HG02943 (cell line): ENCODE measurements around the gene ANKRD37.

Experiments used
- ATAC-seq: cut with Tn5 transposase; IDR thresholded peaks from one replicate; pipeline ENCODE4 v1.9.1; 2021; ENCODE audit warnings: mild to moderate bottlenecking, low read depth, moderate library complexity; ENCODE audit not compliant: unreplicated experiment

Gene ANKRD37

DNA sequence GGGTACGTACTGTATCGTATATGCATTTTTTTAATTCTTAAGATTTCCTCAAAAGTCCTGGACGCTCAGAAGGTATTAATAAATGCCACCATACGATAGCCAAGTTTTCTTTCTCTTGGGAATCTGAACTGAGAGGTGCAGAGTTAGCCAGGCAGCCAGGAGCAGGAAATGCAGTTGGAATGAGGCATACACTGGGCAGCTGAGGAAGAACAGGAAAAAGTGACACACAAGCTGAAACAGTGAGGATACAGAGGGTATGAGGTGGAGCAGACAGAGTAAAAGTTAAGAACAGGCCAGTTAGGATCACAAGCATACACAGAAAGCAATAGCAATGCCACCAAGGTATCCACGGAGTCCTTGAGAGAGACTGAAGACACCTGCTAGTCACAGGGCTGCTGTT, 15.8 kb downstream of the ANKRD37 start:
- no peak for ATAC-seq

DNA sequence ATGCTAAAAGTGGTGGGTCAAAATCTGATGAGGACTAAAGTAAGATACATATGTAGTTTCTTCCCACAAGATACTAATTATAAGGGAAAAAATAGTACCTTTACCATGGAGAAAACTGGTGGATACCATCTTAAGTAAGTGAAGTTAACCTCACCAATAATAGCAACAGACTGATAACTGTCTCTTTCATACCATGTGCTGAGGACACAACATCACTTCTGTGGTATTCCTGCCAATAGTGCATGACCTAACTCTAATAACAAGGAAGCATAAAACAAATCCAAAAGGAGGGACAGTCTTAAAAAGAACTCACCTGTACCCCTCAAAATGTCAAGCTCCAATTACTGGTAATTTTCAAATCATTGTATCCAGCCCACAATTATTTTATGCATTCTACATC, 20.3 kb downstream of the ANKRD37 start:
- no peak for ATAC-seq

DNA sequence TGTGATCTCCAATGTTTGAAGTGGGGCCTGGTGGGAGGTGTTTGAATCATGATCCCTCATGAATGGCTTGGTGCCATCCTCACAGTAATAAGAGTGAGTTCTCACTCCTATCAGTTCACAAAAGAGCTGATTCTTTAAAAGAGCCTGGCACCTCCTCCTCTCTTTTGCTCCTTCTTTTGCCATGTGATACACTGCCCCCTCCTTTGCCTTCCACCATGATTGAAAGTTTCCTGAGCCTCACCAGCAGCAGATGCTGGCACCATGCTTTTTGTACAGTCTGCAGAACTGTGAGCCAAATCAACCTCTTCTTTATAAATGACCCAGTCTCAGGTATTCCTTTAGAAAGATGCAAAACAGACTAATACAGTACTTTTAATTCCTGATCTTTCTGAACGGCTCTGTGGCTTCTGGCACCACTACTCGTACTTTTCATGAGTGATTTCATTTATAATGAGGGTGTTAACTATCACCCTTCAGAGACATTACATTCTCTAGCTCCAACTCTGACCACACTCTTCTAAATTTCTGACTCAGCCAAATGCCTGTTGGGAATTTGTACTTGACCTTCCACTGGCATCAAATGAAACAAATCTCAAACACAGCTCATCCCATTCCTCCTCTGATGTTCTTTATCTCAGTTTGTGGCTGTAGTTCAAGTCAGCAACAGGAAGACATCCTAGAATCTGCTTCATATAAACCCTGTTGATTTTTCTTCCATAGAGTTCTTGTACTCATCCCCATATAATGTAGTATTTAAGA, 24.9 kb downstream of the ANKRD37 start:
- ATAC-seq = no peak

DNA sequence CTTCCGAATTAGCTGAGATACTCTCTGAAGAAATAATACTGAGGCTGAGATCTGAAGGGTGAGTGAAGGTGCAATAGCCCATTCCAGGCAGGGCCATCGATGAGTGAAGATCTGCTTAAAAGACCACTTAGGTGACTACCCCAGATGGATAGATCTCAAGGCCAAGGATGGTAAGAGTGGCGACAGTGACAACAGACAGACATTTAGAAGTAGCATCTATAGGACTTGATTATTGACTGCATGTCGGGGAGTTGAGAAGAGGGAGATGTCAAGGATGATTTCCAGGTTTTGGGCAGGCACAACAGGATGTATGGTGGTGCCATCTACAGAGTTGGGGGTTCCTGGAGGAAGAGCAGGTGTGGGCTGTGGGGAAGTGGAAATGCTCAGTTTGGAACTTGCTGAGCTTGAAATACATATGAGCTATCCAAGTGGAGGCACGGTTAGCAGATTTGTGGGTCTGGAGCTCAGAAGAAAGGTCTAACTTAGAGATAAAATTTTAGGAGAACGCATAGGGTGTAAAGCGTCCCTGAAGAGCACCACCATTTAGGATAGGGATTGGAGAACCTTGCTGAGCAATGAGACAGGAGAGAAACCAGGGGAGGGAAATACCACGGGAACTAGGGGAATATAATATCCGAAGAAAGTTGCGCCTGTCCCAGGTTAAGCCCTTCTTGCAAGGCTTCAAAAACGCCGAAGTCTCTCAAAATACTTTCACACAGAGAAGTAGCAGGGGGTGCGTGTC, 28.4 kb downstream of the ANKRD37 start:
- ATAC-seq = peak; percentile 18

DNA sequence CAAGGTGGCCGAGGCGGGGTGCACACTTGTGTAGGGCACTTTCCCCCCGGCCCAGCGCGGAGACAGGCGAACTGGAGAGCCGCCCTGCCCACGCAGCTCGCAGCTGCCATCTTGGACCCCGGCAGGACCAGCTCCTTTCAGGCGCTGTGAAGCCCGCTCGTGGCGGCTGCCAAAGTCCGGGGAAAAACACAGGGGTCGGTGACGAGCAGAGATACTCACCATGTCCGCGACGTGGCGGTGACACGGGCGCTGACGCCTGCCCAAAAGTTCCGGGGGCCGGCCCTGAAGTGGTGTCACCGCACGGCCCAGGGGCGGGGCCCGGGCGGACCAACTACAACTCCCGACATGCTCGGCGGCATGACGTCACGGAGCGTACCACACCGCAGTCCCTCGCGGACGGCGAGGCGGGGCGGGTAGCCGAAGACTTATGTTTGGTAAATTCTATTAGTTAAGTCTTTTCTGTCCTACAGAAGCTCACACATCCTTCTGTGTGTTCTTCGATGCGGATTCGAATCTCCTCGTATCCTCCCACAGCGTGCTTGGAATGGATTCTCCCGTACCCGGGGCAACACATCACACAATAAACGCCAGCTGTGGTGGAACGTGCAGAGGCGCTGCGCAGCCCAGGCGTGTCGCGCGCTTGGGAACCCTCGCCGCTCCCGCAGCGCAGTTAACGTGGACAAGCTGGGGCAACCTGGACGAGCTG, 29.2 kb downstream of the ANKRD37 start, which contains the start of gene UFSP2:
TSS of gene UFSP2 (minus strand) at position 318 of the 706 bp plus-strand sequence. CDS start at position 222, 96 bp downstream.
- ATAC-seq = peak; percentile 93

DNA sequence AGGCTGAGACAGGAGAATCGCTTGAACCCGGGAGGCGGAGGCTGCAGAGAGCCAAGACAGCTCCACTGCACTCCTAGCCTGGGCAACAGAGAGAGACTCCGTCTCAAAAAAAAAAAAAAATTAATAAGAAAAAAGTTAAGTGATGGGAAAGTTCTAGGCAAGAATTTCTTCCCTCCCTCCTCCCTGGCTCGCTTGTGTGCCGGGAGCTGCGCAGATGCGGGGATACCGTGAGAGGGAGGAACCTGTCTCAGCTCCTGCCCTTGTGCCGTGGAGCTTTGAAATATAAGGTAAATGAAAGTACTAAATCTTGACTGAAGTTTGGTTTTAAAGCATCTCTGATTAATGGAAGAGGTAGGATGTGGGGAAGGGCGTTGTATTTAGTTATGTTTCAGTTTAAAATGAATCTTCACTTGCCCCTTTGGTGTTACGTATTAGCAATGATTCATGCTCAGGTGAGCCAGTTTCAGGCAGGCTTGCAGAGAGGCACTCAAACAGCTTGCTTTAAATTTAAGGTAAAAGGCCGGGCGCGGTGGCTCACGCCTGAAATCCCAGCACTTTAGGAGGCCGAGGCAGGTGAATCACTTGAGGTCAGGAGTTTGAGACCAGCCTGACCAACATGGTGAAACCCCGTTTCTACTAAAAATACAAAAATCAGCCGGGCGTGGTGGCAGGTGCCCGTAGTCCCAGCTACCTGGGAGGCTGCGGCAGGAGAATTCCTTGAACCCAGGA, 30.5 kb downstream of the ANKRD37 start:
- ATAC-seq = no peak

DNA sequence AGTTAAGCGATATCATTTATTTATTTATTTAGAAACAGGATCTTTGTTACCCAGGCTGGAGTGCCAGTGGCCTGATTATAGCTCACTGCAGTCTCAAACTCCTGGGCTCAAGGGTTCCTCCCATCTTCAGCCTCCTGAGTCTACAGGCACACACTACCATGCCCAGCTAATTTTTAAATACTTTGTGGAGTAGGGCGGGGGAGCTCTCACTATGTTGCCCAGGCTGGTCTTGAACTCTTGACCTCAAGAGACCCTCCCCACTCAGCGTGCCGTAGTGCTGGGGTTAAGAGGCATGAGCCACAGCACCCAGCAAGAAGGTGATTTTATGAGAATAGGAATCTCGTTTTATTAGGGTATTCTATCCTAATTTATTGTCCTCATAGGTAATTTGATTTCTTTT, 33.0 kb downstream of the ANKRD37 start:
- ATAC-seq = no peak

DNA sequence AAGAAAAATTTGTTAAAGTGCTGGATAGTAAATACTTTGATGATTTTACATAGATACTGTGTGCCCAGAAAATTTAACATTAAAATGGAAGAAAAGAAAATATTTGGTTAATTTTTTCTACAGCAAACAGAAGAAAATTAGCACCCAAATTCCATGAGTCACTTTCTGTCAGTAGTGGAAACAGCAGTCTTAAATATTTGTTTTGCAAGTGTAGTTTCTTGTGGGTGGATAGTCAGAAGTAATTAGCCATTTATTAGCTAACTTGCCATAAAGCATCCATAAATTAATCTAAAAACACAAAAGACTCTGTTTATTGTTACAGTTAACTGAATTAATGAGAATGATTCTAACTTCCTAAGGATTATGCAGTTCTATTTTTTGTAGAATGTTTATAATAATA, 38.8 kb downstream of the ANKRD37 start:
- ATAC-seq = no peak

DNA sequence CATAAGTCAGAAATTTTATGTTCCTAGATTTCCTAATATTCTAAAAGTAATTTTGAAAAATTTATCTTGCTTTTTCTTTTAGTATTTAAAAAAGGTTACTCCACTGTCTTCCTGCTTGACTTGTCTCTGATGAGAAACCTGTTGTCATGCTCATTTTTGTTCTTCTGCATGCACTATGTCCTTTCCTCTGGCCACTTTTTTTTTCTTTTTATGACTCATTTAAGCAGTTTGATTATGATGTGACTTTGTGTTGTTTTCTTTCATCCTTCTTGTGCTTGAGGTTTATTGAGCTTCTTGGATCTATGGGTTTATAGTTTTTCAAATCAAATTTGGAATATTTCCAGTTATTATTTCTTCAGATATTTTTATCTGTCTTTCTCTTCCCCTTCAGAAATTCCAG, 41.2 kb downstream of the ANKRD37 start:
- no peak for ATAC-seq

DNA sequence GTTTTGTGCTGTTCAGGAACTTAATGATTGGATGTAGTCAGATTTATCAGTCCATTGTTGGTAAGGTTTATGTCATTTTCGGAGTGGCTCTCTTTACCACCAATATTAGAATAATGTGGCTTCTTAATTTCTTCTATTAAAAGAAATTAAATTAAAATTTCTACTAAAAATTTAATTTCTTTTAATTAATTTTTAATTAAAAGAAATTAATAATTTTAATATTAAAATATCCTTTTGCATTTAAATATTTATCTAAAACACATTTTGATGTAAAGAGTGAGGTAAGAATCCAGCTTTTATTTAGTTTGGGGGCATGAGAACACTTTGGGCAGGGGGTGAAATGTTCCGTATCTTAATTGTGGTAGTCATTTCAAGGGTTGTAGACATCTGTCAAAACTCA, 44.8 kb downstream of the ANKRD37 start:
- no peak for ATAC-seq

DNA sequence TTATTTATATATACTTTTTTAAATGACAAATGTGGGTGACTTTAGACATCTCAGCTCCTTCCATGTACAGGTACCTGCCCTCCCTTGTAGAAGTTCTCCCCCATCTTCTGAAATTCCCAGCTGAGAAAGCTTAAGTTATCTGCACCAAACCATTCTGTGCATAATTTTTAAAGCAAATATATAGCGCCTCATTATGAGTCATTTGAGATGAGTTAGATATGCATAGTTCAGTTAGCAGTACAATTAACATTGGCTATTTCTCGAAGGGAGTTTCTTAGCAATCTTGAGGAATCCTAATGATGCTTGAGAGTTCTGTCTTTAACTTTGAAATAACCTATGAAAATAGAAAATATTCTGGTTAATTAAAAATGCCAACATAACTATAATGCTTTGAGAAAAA, 48.6 kb downstream of the ANKRD37 start:
- ATAC-seq = no peak
